Measurements from ENCODE around the gene RAET1E.
A peak's percentile ranks its signal among the peaks of the same experiment; 100 is the strongest.
"Not testable (repeated sequence)": the region's sequence is repeated elsewhere in the genome, so short reads cannot be mapped to it uniquely, and the experiment has no call there.

RAET1E gene

DNA sequence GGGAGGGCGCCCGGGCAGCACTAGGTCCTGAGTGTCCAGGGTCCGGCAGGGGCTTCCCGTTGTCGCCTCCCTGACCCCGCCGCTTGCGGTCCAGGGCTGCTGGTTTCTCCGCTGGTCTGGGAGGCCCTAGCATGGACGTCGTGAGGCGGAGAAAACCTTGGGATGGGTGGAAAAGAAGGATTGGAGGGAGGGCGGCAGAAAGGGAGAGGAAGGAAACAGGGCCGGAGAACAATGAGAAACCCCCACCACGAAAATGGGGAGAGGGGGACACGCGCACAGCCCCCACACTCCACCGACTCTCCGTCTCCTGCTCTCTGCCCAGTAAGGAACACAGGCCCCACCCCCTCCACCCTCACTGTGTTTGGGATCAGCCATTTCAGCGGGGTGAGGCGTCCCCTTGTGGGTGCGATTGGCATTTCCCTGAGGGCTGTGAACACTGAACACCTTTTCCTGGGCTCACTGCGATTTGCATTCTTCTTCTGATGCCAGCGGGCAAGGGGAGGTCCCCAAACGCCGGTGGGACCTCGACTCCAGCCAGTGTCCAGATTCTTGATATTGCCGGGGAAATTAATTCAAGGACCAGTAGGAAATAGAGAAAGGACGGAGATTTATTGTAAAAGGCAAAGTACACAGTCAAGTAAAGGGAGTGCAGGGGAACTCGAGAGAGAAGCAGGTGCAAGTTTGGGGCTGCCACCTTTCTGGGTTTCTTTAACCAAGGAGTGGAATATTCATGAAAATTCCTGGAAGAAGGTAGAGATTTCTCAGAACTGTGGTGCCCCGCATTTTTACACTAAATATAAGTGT is 28.3 kb upstream of the RAET1E start:
- DNase-seq: peak; percentile 65

DNA sequence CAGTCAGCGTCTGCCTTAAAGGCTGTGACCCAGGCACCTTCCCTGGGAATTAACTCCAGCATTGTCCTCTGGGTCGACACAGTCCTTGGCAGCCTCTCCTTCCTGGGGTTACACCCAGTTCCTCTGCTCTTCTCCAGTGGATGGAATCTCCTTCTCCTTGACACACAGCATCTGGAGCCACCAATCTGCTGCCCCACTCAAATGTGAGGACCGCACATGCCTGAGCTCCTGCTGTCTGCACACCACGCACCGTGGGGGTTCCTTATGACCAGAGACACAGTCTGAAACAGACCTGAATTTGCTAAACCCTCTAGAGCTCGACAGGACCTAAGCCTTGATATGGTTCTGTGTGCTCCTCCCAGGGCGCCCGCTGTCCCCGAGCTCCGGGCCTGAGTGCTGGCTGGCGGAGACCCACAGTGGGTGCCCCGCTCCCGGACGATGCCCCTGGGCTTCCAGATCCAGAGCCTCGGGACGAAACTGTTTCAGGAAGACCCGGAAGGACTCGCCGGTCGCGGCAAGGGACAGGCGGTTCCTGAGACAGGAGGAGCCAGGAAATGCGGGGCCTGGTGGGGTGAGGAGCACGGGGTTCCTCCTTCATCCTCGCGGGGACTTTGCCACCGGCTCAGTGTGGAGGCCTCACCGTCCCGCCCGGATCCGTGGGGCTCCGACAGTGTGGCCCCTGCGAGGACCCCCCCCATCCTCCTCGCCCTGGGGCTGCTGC is 27.5 kb upstream of the RAET1E start:
- DNase-seq: no peak

DNA sequence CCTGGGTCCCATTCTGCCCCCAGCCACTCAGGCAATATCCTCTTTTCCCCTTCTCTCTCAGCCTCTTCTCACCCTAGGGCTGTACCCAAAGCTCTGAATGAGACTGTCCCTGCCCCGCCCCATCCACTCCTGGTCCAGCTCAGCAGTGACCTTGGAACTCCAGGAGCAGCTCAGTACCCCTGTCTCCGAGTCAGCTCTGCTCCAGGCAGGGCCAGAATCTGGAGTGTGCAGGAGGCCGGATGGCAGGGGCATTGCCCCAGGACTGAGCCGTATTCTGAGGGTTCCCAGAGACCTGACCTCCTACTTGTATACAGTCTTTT is 27.0 kb upstream of the RAET1E start:
- DNase-seq: no peak

DNA sequence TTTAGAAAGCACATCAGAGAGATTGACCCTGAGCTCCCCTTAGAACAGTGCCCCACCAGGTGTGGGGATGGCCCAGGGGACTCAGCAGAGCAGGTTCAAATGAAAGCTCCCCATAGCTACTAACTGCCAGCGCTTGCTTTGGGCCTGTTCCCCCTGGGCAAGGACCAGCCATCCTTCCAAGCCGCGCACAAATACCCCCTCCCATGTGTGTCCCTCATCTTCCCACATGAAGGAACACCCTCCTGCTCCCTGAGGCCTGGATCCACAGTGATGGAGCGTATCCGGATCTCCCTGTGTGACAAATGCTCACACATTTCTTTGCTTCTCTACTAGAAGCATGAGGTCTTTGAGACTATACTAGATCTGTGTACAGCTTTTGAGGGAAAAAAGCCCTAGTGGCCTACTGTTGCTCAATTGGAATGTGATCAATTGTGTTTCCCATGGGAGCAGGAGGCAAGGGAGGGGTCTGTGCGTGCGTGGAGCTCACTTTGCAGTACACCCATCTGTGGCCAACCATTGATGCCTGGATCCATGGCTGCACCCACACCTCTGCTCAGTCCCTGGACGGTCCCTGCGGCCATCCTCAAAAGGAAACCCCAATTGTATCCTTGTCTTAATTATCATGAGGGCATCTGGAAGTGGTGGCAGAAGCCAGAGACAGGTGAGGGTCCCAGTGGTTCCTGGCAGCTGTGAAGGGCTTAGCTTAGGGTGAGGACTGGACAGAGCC is 26.5 kb upstream of the RAET1E start:
- no peak for DNase-seq

DNA sequence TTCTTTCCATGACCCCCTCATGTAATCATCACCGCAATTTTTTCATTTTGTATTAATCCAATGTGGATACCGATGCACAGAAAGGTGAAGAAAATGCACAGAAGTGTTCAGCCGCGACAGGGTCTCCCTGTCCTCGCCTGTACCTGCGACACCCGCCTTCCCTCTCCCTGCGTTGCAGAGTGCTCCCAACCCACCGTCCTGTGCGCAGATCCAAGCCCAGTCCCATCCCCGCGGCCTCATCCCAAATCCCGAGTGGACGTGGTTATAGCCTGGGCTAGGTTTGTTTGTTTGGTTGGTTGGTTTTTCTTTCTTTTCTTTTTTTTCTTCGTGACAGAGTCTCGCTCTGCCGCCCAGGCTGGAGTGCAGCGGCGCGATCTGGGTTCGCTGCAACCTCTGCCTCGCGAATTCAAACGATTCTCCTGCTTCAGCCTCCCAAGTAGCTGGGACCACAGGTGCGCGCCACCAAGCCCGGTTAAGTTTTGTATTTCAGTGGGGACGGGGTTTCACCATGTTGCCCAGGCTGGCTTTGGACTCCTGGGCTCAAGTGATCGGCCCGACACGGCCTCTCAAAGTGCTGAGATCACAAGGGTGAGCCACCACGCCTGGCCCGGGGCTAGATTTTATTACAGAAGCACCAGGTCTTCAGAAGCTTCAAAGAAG is 25.5 kb upstream of the RAET1E start:
- DNase-seq: no peak

DNA sequence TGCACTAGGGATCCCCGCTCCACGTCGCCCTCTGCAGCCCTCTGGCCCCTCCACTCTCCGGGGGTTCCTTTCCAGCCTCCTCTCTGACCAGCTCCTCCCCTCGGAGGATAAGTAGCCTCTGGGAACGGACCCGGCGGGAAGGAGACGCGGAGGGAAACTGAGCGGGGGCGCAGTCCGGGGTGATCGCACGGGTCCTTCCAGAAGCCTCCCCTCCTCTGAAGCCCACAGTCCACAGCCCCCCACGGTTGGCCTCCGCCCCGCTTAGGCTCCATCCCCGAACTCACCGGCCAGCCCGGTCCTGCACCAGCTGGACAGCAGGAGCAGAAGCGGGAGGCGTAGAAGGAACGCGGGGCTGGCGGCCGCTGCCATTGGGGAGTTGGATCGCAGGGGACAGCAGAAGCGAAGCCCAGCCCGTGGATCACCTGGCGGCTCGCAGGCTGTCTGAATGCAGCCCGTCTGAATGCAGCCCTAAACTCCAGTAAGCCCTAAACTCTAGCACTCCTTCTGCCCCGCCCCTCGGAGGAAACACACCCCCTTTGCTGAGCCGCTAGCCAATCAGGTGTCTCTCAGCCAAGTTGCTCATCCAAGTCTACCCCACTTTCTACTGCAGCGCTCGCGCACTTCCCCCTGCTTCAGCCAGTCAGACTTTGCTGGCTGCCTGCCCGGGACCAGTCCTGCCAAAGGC is 24.9 kb upstream of the RAET1E start, which contains the start of gene RAET1G:
RAET1G (minus strand) TSS at position 480 of the 685 bp plus-strand sequence; CDS start at position 369, 111 bp downstream.
- DNase-seq: peak; percentile 87

DNA sequence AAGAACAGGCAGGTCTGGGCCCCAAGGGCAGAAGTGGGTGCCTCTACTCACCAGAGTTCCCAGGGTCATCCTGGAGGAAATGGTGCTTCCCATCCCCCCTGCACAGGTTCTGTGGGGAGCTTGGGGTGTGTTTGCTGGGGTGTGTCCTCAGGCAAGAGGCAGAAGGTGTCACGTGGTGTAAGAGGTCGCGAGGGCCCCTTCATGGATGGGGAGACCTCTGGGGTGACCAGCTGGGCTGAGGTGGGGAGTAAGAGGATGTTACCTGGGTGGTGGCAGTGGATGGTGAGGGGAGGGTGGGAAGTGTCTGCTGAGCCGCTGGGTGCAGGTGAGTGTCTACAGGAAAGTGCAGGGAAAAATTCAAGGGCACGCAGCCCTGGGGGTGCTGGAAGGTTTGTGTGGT is 24.2 kb upstream of the RAET1E start:
- DNase-seq: not testable (repeated sequence)

DNA sequence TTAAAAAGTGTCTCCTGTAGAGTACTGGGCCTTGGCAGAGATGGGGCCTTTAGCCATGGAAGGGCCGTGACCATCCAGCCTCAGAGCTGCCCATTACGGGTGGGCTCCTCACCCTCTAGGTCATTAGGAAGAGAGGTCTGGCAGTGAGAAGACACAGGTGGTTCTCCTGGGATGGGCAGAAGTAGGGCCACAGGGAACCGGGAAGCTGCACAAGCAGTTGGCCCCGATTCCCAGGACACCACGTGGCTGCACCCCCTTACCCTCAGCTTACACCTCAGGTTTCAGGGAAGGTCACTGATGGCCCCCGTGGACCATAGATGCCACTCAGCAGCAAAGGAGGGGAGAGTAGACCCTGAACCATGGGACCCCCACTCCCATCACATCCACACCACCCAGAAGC is 23.4 kb upstream of the RAET1E start:
- no peak for DNase-seq

DNA sequence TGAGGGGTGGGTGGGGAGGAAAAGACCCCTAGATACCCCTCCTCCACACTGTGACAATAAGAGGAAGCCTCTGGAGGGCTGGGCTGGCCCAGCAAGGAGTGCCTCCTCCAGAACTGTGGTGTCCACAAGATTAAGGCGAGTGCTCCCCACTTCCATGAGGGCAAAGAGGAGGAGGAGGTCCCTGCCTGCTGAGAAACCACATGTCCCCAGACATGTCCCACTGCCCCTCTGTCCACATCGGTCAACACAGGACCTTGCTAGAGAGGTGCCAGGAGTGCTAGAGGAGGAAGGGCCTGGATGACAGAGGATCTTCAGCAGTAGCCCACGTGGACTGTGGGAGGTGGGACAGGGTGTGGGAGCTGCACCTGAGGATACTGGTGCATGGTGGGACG is 21.9 kb upstream of the RAET1E start:
- DNase-seq: no peak

DNA sequence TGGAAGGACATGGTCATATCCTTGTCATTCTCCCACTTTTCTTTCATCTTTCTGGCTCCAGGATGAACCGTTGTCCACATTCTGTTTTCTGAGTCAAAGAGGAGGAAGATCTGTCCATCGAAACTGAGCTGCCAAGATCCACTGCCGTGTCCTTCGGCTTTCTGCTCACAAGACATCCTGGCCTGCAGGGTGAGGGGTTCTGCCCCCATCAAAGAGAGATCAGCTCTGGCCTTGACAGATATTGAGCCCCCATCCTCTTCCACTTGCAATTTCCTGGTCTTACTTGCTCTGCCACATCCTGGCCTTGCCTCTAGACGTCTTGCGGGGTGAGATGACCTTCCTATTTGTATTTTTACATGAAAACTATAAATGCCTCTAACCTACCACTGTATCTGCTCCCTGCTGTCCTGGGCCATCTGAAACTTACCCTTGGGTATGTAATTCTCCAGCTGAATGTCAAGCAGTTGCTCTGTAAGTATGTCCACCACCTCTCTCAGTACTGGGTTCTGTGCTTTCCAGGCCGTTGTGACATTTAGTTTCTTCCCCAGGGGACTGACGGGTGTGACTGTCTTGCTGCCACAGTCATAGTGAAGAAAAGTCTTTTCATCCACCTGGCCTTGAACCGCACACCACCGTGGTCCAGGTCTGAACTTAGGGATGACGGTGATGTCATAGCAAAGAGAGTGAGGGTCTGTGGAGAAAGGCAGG is 21.4 kb upstream of the RAET1E start:
- not testable (repeated sequence) for DNase-seq

DNA sequence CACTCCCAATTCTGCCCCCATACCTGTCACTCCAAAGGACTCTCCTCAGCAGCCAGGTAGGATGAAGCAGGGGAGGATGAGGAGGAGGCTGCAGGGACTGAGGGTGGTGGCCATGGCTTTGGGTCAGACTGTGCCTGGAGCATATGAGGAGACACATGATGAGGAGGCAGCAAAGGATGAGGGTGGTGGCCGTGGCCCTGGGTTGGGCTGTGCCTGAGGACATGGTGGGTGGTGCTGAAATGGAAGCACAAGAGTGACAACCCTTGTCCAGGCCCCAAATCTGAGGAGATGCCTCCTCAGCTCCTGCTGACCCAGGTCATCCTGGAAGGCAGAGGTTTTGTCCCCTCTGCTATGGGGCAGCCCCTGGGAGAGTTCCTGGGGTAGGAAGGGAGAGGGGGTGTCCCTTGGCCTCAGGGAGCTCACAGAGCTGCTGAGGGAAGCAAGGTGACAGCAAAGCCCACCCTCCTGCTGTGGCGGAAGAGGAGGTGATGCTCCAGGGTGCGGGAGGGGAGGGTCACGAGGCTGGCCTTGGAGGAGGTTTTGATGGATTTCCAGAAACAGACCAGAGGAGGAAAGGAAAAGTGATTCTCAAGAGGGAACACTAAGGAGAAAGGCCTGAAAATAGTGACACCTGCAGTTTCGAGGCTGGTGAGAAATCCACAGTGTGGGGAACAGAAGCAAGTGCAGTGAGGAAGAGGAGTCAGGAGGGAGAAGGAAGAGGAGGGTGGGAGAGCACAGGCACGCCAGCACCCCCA is 20.4 kb upstream of the RAET1E start:
- DNase-seq: no peak

DNA sequence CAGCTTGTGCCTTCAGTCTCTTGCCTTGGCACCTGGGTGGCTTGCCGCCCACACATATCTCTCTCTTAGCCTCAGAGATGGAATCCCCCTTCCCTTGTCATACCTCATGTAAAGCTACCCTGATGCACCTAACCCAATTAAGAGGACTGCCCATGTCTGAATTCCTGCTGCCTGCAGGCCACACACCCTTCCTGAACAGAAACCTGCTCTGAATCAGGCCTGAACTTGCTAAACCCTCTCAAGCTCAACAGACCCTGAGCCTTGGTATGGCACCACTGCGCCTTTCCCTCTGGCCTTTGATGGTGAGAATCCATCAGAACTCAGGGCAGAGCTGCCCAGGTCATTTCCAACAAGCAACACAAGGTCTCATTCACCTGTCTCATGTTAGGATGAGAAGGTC is 19.8 kb upstream of the RAET1E start:
- no peak for DNase-seq

DNA sequence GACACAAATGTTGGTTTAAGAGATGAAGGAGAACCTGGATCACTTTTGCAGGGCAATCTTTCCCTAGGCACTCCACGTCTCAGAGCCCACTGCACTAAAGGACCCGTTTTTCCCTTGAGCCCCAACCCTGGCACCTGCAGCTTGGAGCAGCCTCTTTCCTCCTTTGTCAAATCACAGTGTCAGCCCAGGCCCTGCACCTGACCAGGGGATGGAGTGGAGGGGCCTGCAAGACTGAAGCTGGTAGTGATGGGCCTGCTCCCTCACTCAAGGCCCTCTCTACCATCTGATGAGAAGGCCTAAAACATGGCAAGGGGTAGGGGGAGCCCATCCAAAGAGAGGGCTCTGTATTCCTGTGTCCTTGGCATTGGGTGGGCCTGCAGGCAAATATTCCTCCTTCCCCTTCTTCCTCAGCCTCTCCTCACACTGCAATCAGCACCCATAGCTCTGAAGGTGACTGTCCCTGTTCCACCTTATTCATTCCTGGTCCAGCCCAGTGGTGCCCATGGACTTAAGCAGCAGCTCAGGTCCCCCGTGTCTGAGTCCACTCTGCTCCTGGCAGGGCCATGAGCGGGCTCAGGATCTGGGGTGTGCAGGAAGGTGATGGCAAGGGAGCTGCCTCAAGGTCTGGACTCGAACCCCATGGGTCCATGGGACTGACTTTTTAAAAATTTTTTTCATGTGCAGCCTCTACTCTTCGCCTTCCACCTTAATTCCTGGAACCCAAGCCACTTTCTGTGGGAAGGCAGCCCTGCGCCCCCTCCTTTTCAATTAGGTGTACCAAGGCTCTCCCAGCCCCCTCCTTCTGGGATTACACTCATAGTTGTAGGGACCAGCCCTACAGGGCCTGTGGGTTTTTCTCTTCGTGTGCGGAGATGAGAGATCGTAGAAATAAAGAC is 18.3 kb upstream of the RAET1E start:
- DNase-seq: no peak

DNA sequence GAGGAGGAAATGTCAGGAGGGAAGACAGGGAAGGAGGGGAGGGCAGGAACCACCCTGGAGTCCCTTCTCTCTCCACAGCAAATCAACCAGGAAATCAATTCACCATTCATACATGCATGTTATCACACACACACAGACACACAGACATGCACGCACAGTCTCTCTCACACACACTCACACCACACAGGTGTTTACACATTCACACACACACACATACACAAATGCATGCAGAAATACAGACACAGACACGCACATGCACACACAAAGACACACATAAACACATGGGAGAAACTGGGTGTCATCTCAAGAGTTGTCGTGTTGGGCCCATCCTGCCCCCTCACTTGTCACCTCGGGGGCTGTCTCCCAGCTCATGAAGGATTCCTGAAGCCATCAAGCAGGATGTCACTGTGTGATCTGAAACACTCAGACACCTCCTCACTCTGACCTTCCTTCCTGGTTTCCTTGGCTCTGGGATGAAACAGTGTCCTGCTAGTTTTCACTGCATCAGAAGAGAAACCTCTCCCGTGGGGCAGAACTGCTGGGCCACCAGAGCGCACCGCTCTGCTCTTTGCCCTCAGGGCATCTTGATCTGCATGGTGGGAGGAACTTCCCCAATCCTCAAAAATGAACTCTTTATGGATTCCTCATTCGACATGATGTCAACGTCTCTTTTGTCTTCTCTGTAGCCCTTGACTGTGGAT is 15.8 kb upstream of the RAET1E start:
- DNase-seq: no peak

DNA sequence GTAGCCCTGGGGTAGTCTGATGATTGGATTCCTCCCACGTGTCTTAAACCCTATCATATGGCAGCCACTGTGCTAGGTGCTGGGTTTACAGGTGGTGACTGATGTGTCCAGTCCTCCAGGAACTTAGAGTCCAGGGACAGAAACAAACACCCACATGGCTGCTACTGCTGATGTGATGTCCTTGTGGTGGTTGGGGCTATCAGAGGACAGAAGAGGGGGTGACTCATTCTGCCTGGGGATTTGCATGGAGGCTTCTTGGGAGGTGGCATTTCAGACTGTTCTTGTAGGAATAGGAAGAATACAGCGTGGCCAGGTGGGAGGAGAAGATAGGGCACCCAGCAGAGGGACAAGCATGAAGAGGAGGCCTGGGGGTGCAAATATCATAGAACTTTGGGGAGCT is 15.2 kb upstream of the RAET1E start:
- no peak for DNase-seq

DNA sequence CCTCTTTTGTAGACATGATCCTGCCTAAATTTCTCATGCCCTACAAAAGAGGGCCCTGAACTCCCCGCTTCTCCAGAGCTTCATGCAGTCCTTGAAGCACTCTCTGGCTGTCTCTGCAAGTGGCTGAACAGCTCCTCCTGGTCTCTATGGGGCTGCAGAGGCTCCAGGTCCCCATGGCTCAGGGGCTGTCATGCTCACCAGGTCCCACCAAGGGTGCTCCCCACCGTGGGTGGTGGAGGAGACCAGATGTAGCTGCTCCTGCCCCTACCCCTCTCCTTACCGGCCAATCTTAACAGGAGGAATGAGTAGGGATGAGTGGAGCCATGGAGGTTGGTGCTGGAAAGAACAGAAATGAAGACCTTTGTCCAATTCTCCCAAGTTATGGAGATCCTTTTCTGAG is 14.8 kb upstream of the RAET1E start:
- DNase-seq: not testable (repeated sequence)

DNA sequence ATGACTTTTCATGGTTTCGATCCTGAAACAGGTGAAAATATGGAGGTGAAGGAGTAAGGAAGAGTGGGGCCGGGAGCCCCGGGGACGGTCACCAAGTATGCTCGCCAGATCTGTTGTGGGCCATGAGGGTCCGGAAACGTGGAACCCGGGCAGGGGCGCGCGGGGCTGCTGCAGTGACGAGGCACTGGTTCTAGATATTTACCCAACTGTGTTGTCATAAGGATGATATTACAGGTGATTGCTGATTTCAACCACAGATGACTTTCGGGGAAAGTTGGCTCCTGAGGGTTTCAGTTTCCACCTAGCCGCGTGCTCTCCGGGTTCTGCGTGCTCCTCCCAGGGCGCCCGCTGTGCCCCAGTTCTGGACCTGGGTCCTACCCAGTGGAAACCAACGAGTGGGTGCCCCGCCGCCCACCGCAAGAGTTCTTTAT is 12.8 kb upstream of the RAET1E start:
- DNase-seq: no peak

DNA sequence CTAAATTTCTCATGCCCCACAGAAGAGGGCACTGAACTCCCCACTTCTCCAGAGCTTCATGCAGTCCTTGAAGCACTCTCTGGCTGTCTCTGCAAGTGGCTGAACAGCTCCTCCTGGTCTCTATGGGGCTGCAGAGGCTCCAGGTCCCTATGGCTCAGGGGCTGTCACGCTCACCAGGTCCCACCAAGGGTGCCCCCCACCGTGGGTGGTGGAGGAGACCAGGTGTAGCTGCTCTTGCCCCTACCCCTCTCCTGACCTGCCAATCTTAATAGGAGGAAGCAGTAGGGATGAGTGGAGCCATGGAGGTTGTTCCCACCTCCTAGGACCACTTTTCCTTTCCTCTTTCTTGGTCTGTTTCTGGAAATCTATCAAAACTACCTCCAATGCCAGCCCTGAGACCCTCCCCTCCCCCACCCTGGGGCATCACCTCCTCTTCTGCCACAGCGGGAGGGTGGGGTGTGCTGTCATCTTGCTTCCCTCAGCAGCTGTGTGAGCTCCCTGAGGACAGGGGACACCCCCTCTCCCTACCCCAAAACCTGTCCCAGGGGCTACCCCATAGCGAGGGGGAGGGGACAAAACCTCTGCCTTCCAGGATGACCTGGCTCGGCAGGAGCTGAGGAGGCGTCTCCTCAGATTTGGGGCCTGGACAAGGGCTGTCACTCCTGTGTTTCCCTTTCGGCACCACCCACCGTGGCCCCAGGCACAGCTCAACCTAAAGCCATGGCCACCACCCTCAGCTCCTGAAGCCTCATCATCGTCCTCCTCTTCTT is 12.0 kb upstream of the RAET1E start:
- DNase-seq: no peak

DNA sequence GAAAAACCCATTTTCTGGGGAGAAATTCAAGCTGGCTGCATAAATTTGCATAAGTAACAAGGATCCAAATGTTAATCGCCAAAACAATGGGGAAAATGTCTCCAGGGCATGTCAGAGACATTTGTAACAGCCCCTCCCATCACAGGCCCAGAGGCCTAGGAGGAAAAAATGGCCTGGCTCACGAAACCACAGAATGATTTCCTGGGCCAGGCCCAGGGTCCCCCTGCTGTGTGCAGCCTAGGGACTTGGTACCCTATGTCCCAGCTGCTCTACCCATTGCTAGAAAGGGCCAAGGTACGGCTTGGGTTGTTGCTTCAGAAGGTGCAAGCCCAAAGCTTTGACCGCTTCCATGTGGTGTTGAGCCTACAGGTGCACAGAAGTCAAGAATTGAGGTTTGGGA is 10.6 kb upstream of the RAET1E start:
- not testable (repeated sequence) for DNase-seq
